T-helper 2 cell treated with Interferon-gamma antibody and Interleukin-4, amounts not matched to agents 5 μg/mL and 100 μg/mL, for 36 hours (primary cell): Measurements from ENCODE around the gene THAP9.
A peak's percentile ranks its signal among the peaks of the same experiment; 100 is the strongest.

ENCODE experiments used
- DNase-seq: peaks from one replicate; pipeline ENCODE4 v3.0.0; 2021; ENCODE audit warnings: low spot score
- H3K27ac Mint-ChIP-seq: one replicate; pipeline ENCODE4 v1.8.0; 2021; ENCODE audit warnings: mild to moderate bottlenecking, mixed read lengths
- H3K27me3 Mint-ChIP-seq: one replicate; pipeline ENCODE4 v1.8.0; 2021; ENCODE audit warnings: low read depth, mixed read lengths
- H3K36me3 Mint-ChIP-seq: one replicate; pipeline ENCODE4 v1.8.0; 2021; ENCODE audit warnings: low read depth, mixed read lengths
- H3K4me1 Mint-ChIP-seq: one replicate; pipeline ENCODE4 v1.8.0; 2021; ENCODE audit warnings: low read depth, mixed read lengths
- H3K4me3 Mint-ChIP-seq: one replicate; pipeline ENCODE4 v1.8.0; 2022; ENCODE audit warnings: mild to moderate bottlenecking, moderate library complexity, mixed read lengths
- H3K9me3 Mint-ChIP-seq: one replicate; pipeline ENCODE4 v1.8.0; 2021; ENCODE audit warnings: mixed read lengths

THAP9 gene

GRCh38 chr4:82886147-82886942 lies 14.2 kb upstream of the THAP9 start:
- Mint-ChIP-seq H3K36me3 (peaks cover 28% of the 10 kb centered on the region), H3K4me3 (no peak overlapping the region), H3K27me3 (no peaks in the 10 kb centered on the region), H3K9me3 (no peaks in the 10 kb centered on the region), H3K4me1 (peaks cover 31% of the 10 kb centered on the region), H3K27ac (peak overlapping the region; percentile 4)
- no peak for DNase-seq

- DNase-seq = no peak
- peak overlapping the region; percentile 97 for H3K27ac Mint-ChIP-seq
- H3K4me1 Mint-ChIP-seq = peaks cover 38% of the 10 kb centered on the region
- H3K27me3 Mint-ChIP-seq = no peaks in the 10 kb centered on the region
- H3K36me3 Mint-ChIP-seq = peaks cover 28% of the 10 kb centered on the region
- H3K4me3 Mint-ChIP-seq = peak overlapping the region; percentile 94
- no peaks in the 10 kb centered on the region for H3K9me3 Mint-ChIP-seq
Observed at GRCh38 chr4:82889287-82889686, 11.2 kb upstream of the THAP9 start.

GRCh38 chr4:82890528-82890900 lies 10.0 kb upstream of the THAP9 start:
- H3K9me3 Mint-ChIP-seq = no peaks in the 10 kb centered on the region
- no peaks in the 10 kb centered on the region for H3K27me3 Mint-ChIP-seq
- peak overlapping the region; percentile 97 for H3K27ac Mint-ChIP-seq
- peak overlapping the region; percentile 94 for H3K4me3 Mint-ChIP-seq
- H3K4me1 Mint-ChIP-seq = peaks cover 40% of the 10 kb centered on the region
- DNase-seq = no peak
- H3K36me3 Mint-ChIP-seq = peaks cover 31% of the 10 kb centered on the region

- Mint-ChIP-seq H3K27ac (peak within 1 kb of the TSS; percentile 97), H3K4me3 (peak within 1 kb of the TSS; percentile 94), H3K36me3 (peaks cover 34% of the 10 kb centered on the region), H3K9me3 (no peaks in the 10 kb centered on the region), H3K27me3 (no peaks in the 10 kb centered on the region), H3K4me1 (peaks cover 40% of the 10 kb centered on the region)
- peak; percentile 96 for DNase-seq
Observed at GRCh38 chr4:82890901-82891706, 9.4 kb upstream of the THAP9 start, which contains the start of gene SEC31A. Gene SEC31A (minus strand): TSS chr4:82891153. CDS start chr4:82881936, 9,217 bp downstream.

GRCh38 chr4:82891707-82892466 lies 8.6 kb upstream of the THAP9 start:
- no peaks in the 10 kb centered on the region for H3K27me3 Mint-ChIP-seq
- H3K9me3 Mint-ChIP-seq = no peaks in the 10 kb centered on the region
- peaks cover 38% of the 10 kb centered on the region for H3K4me1 Mint-ChIP-seq
- peaks cover 37% of the 10 kb centered on the region for H3K36me3 Mint-ChIP-seq
- H3K27ac Mint-ChIP-seq = peak overlapping the region; percentile 97
- no peak for DNase-seq
- peak overlapping the region; percentile 94 for H3K4me3 Mint-ChIP-seq

- peak overlapping the region; percentile 97 for H3K27ac Mint-ChIP-seq
- H3K36me3 Mint-ChIP-seq = peaks cover 39% of the 10 kb centered on the region
- no peaks in the 10 kb centered on the region for H3K9me3 Mint-ChIP-seq
- DNase-seq = no peak
- H3K27me3 Mint-ChIP-seq = no peaks in the 10 kb centered on the region
- peak overlapping the region; percentile 94 for H3K4me3 Mint-ChIP-seq
- peaks cover 39% of the 10 kb centered on the region for H3K4me1 Mint-ChIP-seq
Observed at GRCh38 chr4:82892467-82892802, 8.1 kb upstream of the THAP9 start.

- H3K9me3 Mint-ChIP-seq = no peaks in the 10 kb centered on the region
- no peak overlapping the region for H3K27ac Mint-ChIP-seq
- H3K27me3 Mint-ChIP-seq = no peaks in the 10 kb centered on the region
- no peak for DNase-seq
- peaks cover 43% of the 10 kb centered on the region for H3K4me1 Mint-ChIP-seq
- peaks cover 43% of the 10 kb centered on the region for H3K36me3 Mint-ChIP-seq
- H3K4me3 Mint-ChIP-seq = no peak overlapping the region
Observed at GRCh38 chr4:82893942-82894341, 6.6 kb upstream of the THAP9 start.

GRCh38 chr4:82896755-82897154 lies 3.8 kb upstream of the THAP9 start:
- Mint-ChIP-seq H3K9me3 (no peaks in the 10 kb centered on the region), H3K36me3 (peaks cover 39% of the 10 kb centered on the region), H3K27me3 (no peaks in the 10 kb centered on the region), H3K4me1 (peaks cover 37% of the 10 kb centered on the region), H3K27ac (no peak overlapping the region), H3K4me3 (peak overlapping the region; percentile 11)
- no peak for DNase-seq

- no peaks in the 10 kb centered on the region for H3K9me3 Mint-ChIP-seq
- H3K27me3 Mint-ChIP-seq = no peaks in the 10 kb centered on the region
- peak overlapping the region; percentile 66 for H3K27ac Mint-ChIP-seq
- no peak overlapping the region for H3K4me3 Mint-ChIP-seq
- DNase-seq = no peak
- H3K4me1 Mint-ChIP-seq = peaks cover 33% of the 10 kb centered on the region
- peaks cover 35% of the 10 kb centered on the region for H3K36me3 Mint-ChIP-seq
Observed at GRCh38 chr4:82898322-82899243, 2.0 kb upstream of the THAP9 start.

- Mint-ChIP-seq H3K27ac (no peak overlapping the region), H3K36me3 (peaks cover 27% of the 10 kb centered on the region), H3K9me3 (no peaks in the 10 kb centered on the region), H3K27me3 (no peaks in the 10 kb centered on the region), H3K4me3 (no peak overlapping the region), H3K4me1 (peaks cover 35% of the 10 kb centered on the region)
- no peak for DNase-seq
Observed at GRCh38 chr4:82899374-82900065, 1.0 kb upstream of the THAP9 start.

- DNase-seq = no peak
- no peaks in the 10 kb centered on the region for H3K9me3 Mint-ChIP-seq
- H3K4me3 Mint-ChIP-seq = no peak overlapping the region
- peaks cover 23% of the 10 kb centered on the region for H3K36me3 Mint-ChIP-seq
- H3K4me1 Mint-ChIP-seq = peaks cover 35% of the 10 kb centered on the region
- H3K27ac Mint-ChIP-seq = no peak overlapping the region
- H3K27me3 Mint-ChIP-seq = no peaks in the 10 kb centered on the region
Observed at GRCh38 chr4:82900066-82900410, 497 bp upstream of the THAP9 start.

GRCh38 chr4:82901183-82901718 lies 716 bp downstream of the THAP9 start:
- Mint-ChIP-seq H3K27ac (no peak overlapping the region), H3K4me3 (no peak overlapping the region)

More at GRCh38 chr4:82901183-82901718, 716 bp downstream of the THAP9 start:
- DNase-seq = no peak
- no peaks in the 10 kb centered on the region for H3K27me3 Mint-ChIP-seq
- peaks cover 40% of the 10 kb centered on the region for H3K4me1 Mint-ChIP-seq
- H3K9me3 Mint-ChIP-seq = no peaks in the 10 kb centered on the region
- peaks cover 17% of the 10 kb centered on the region for H3K36me3 Mint-ChIP-seq
